GM23338 (cell line): ENCODE data around the gene PPM1L. TPM values are rescaled to one million over a fixed set of nuclear protein-coding genes. Genes with fewer than 3 reads are reported as not detected.

Experiments
- ATAC-seq: fragments of 200-7000 bp; cut with Tn5 transposase; 3 replicates; pipeline ENCODE4 v1.9.1; 2020
- DNase-seq: peaks from one replicate; pipeline ENCODE4 v3.0.0-alpha.2; 2015; ENCODE audit warnings: low spot score
- H2AFZ ChIP-seq: fragments of 200-600 bp; sonication (generic); 2 replicates; pipeline ENCODE4 v1.8.0; 2016; ENCODE audit warnings: antibody characterized with exemption, mild to moderate bottlenecking, moderate library complexity
- H3F3A ChIP-seq: fragments of 200-600 bp; sonication (generic); replicated peaks from 2 replicates; pipeline ENCODE4 v1.8.0; 2017; ENCODE audit warnings: antibody characterized with exemption, mixed run types, low read depth
- H3K27ac ChIP-seq: fragments of 200-600 bp; sonication (generic); 2 replicates; pipeline ENCODE4 v1.6.1; 2016; ENCODE audit warnings: low read depth
- H3K27me3 ChIP-seq: fragments of 200-600 bp; sonication (generic); 2 replicates; pipeline ENCODE4 v1.8.0; 2016; ENCODE audit warnings: mild to moderate bottlenecking, mixed run types, moderate library complexity; ENCODE audit not compliant: insufficient read depth
- H3K36me3 ChIP-seq: fragments of 200-600 bp; sonication (generic); 2 replicates; pipeline ENCODE4 v1.8.0; 2016; ENCODE audit warnings: mild to moderate bottlenecking; ENCODE audit not compliant: insufficient read depth
- H3K4me1 ChIP-seq: fragments of 200-600 bp; sonication (generic); 2 replicates; pipeline ENCODE4 v1.8.0; 2016; ENCODE audit warnings: mild to moderate bottlenecking, moderate library complexity; ENCODE audit not compliant: insufficient read depth
- H3K4me2 ChIP-seq: fragments of 200-600 bp; sonication (generic); 2 replicates; pipeline ENCODE4 v1.7.1; 2017; ENCODE audit warnings: mixed run types
- H3K4me3 ChIP-seq: fragments of 200-600 bp; sonication (generic); 2 replicates; pipeline ENCODE4 v1.6.1; 2016; ENCODE audit warnings: mixed run types
- H3K79me2 ChIP-seq: fragments of 200-600 bp; sonication (generic); replicated peaks from 2 replicates; pipeline ENCODE4 v1.8.0; 2017; ENCODE audit warnings: mild to moderate bottlenecking; ENCODE audit not compliant: insufficient read depth
- H3K9me2 ChIP-seq: fragments of 200-600 bp; sonication (generic); 2 replicates; pipeline ENCODE4 v1.8.0; 2017; ENCODE audit not compliant: insufficient read depth
- H4K20me1 ChIP-seq: fragments of 200-600 bp; sonication (generic); replicated peaks from 2 replicates; pipeline ENCODE4 v1.8.0; 2017; ENCODE audit warnings: mild to moderate bottlenecking; ENCODE audit not compliant: insufficient read depth
- H3K27ac Mint-ChIP-seq: 2 replicates; pipeline ENCODE4 v1.8.0; 2020; ENCODE audit warnings: inconsistent platforms, mild to moderate bottlenecking, moderate library complexity, mixed read lengths
- H3K27me3 Mint-ChIP-seq: 3 replicates; pipeline ENCODE4 v1.8.0; 2022; ENCODE audit warnings: low read depth, mild to moderate bottlenecking, moderate library complexity, mixed read lengths, inconsistent platforms; ENCODE audit not compliant: insufficient read depth, poor library complexity
- H3K36me3 Mint-ChIP-seq: 3 replicates; pipeline ENCODE4 v1.8.0; 2021; ENCODE audit warnings: low read depth, mild to moderate bottlenecking, inconsistent platforms, moderate library complexity, mixed read lengths
- H3K4me1 Mint-ChIP-seq: 3 replicates; pipeline ENCODE4 v1.8.0; 2020; ENCODE audit warnings: mild to moderate bottlenecking, inconsistent platforms, mixed read lengths
- H3K4me3 Mint-ChIP-seq: 3 replicates; pipeline ENCODE4 v1.8.0; 2021; ENCODE audit warnings: moderate library complexity, mild to moderate bottlenecking, inconsistent platforms, mixed read lengths
- H3K9me3 Mint-ChIP-seq: 3 replicates; pipeline ENCODE4 v1.8.0; 2020; ENCODE audit warnings: moderate library complexity, mild to moderate bottlenecking, inconsistent platforms, mixed read lengths
- CREB1 ChIP-seq: fragments of 250-450 bp; sonication (Bioruptor Pico); IDR thresholded peaks from 2 replicates; pipeline ENCODE4 v1.5.0; 2020; ENCODE audit warnings: low read depth, mild to moderate bottlenecking, moderate library complexity
- EZH2 ChIP-seq: fragments of 200-600 bp; sonication (generic); IDR thresholded peaks from one replicate; pipeline ENCODE4 v1.8.0; 2017; ENCODE audit warnings: antibody characterized with exemption, mild to moderate bottlenecking, low read depth; ENCODE audit not compliant: unreplicated experiment
- EZH2phosphoT487 ChIP-seq: fragments of 200-600 bp; sonication (generic); IDR thresholded peaks from one replicate; pipeline ENCODE4 v1.8.1; 2018; ENCODE audit warnings: antibody characterized with exemption; ENCODE audit not compliant: unreplicated experiment
- JUNB ChIP-seq: IDR thresholded peaks from one replicate; pipeline ENCODE4 v1.6.1; 2016; ENCODE audit warnings: antibody characterized with exemption; ENCODE audit not compliant: unreplicated experiment
- NANOG ChIP-seq: IDR thresholded peaks from 2 replicates; pipeline ENCODE4 v1.6.1; 2016; ENCODE audit warnings: antibody characterized with exemption, borderline replicate concordance
- POLR2AphosphoS5 ChIP-seq: IDR thresholded peaks from 2 replicates; pipeline ENCODE4 v1.6.1; 2016; ENCODE audit warnings: antibody characterized with exemption, low read depth
- STAT1 ChIP-seq: IDR thresholded peaks from one replicate; pipeline ENCODE4 v1.6.1; 2016; ENCODE audit warnings: antibody characterized with exemption; ENCODE audit not compliant: unreplicated experiment
- ZNF114 ChIP-seq: fragments of 250-450 bp; sonication (Bioruptor Pico); IDR thresholded peaks from 2 replicates; pipeline ENCODE4 v1.5.0; 2020; ENCODE audit warnings: mild to moderate bottlenecking, moderate library complexity
- ZNF331 ChIP-seq: fragments of 250-450 bp; sonication (Bioruptor Pico); IDR thresholded peaks from 2 replicates; pipeline ENCODE4 v1.5.0; 2020; ENCODE audit warnings: low read depth, mild to moderate bottlenecking, moderate library complexity
- polyA plus RNA-seq: library from polyadenylated mRNA; unstranded; fragments of >200 nt; fragmentation: Nextera tagmentation; extraction: Ambion mirVana; gene quantifications from 2 replicates; pipeline ENCODE4 v1.2.1, GENCODE V29; 2016
- total RNA-seq: library from RNA; depleted of rRNA; stranded (reverse); fragments of >200 nt; shearing (Covaris generic); gene quantifications from 2 replicates; pipeline ENCODE4 v1.2.3, GENCODE V29; 2014
- TF ChIP-seq, protein P1 (sequence below): IDR thresholded peaks from 2 replicates; pipeline ENCODE4 v1.6.1; 2016; ENCODE audit warnings: antibody characterized with exemption
- TF ChIP-seq, protein P2 (sequence below), 2 experiments: fragments of 200-600 bp in 1 of 2; sonication (generic) in 1 of 2; conservative IDR thresholded peaks; 2 replicates each; pipeline versions ENCODE4 v1.5.1 to v1.6.1; 2016 to 2017; ENCODE audit warnings: antibody characterized with exemption in 2 of 2, low read depth in 2 of 2, mild to moderate bottlenecking in 2 of 2, moderate library complexity in 1 of 2
- TF ChIP-seq, protein P3 (sequence below): IDR thresholded peaks from one replicate; pipeline ENCODE4 v1.6.1; 2018; ENCODE audit warnings: antibody characterized with exemption; ENCODE audit not compliant: unreplicated experiment
- TF ChIP-seq, protein P4 (sequence below): fragments of 250-450 bp; sonication (Bioruptor Pico); IDR thresholded peaks from 2 replicates; pipeline ENCODE4 v1.5.0; 2020; ENCODE audit warnings: mild to moderate bottlenecking, moderate library complexity

The PPM1L gene
- total and polyA plus RNA-seq, 2 experiments from 2014 or later = 3.9 to 26.4 TPM

DNA sequence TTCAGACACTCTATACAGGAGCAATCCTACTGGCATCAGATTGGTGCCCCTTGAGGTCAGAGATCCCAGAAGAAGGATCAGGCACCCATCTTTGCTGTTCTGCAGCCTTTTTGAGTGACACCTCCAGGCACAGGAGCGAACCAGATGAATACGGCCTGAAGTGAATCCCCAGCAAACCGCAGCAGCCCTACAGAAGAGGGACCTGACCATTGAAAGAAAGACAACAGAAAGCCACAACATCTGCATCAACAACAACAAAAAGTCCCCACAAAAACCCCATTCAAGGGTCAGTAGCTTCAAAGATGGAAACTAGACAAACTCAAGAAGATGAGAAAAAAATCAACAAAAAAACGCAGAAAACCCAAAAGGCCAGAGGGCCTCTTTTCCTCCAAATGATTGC is 130.4 kb downstream of the PPM1L start:
- H3K27ac ChIP-seq = no peak overlapping the region
- DNase-seq = no peak
- H3K79me2 ChIP-seq = no peaks in the 10 kb centered on the region
- no peaks in the 10 kb centered on the region for H4K20me1 ChIP-seq
- no peak overlapping the region for H3K4me3 ChIP-seq
- peaks cover 24% of the 10 kb centered on the region for H3K4me1 Mint-ChIP-seq
- no peak overlapping the region for H2AFZ ChIP-seq
- ATAC-seq = no peak
- TF ChIP-seq, protein P1, sequence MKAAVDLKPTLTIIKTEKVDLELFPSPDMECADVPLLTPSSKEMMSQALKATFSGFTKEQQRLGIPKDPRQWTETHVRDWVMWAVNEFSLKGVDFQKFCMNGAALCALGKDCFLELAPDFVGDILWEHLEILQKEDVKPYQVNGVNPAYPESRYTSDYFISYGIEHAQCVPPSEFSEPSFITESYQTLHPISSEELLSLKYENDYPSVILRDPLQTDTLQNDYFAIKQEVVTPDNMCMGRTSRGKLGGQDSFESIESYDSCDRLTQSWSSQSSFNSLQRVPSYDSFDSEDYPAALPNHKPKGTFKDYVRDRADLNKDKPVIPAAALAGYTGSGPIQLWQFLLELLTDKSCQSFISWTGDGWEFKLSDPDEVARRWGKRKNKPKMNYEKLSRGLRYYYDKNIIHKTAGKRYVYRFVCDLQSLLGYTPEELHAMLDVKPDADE = no peak
- TF ChIP-seq STAT1 (no peak), ZNF331 (CRISPR knock-in tag) (no peak), POLR2AphosphoS5 (no peak), CREB1 (no peak), EZH2phosphoT487 (no peak), JUNB (no peak), NANOG (no peak), ZNF114 (CRISPR knock-in tag) (no peak), EZH2 (no peak)
- TF ChIP-seq, protein P2, sequence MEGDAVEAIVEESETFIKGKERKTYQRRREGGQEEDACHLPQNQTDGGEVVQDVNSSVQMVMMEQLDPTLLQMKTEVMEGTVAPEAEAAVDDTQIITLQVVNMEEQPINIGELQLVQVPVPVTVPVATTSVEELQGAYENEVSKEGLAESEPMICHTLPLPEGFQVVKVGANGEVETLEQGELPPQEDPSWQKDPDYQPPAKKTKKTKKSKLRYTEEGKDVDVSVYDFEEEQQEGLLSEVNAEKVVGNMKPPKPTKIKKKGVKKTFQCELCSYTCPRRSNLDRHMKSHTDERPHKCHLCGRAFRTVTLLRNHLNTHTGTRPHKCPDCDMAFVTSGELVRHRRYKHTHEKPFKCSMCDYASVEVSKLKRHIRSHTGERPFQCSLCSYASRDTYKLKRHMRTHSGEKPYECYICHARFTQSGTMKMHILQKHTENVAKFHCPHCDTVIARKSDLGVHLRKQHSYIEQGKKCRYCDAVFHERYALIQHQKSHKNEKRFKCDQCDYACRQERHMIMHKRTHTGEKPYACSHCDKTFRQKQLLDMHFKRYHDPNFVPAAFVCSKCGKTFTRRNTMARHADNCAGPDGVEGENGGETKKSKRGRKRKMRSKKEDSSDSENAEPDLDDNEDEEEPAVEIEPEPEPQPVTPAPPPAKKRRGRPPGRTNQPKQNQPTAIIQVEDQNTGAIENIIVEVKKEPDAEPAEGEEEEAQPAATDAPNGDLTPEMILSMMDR (conservative IDR thresholded peaks at IDR 0.05; ENCODE audit: low read depth in 2 of 2) = no peak
- TF ChIP-seq, protein P3, sequence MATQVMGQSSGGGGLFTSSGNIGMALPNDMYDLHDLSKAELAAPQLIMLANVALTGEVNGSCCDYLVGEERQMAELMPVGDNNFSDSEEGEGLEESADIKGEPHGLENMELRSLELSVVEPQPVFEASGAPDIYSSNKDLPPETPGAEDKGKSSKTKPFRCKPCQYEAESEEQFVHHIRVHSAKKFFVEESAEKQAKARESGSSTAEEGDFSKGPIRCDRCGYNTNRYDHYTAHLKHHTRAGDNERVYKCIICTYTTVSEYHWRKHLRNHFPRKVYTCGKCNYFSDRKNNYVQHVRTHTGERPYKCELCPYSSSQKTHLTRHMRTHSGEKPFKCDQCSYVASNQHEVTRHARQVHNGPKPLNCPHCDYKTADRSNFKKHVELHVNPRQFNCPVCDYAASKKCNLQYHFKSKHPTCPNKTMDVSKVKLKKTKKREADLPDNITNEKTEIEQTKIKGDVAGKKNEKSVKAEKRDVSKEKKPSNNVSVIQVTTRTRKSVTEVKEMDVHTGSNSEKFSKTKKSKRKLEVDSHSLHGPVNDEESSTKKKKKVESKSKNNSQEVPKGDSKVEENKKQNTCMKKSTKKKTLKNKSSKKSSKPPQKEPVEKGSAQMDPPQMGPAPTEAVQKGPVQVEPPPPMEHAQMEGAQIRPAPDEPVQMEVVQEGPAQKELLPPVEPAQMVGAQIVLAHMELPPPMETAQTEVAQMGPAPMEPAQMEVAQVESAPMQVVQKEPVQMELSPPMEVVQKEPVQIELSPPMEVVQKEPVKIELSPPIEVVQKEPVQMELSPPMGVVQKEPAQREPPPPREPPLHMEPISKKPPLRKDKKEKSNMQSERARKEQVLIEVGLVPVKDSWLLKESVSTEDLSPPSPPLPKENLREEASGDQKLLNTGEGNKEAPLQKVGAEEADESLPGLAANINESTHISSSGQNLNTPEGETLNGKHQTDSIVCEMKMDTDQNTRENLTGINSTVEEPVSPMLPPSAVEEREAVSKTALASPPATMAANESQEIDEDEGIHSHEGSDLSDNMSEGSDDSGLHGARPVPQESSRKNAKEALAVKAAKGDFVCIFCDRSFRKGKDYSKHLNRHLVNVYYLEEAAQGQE = no peak
- TF ChIP-seq, protein P4, sequence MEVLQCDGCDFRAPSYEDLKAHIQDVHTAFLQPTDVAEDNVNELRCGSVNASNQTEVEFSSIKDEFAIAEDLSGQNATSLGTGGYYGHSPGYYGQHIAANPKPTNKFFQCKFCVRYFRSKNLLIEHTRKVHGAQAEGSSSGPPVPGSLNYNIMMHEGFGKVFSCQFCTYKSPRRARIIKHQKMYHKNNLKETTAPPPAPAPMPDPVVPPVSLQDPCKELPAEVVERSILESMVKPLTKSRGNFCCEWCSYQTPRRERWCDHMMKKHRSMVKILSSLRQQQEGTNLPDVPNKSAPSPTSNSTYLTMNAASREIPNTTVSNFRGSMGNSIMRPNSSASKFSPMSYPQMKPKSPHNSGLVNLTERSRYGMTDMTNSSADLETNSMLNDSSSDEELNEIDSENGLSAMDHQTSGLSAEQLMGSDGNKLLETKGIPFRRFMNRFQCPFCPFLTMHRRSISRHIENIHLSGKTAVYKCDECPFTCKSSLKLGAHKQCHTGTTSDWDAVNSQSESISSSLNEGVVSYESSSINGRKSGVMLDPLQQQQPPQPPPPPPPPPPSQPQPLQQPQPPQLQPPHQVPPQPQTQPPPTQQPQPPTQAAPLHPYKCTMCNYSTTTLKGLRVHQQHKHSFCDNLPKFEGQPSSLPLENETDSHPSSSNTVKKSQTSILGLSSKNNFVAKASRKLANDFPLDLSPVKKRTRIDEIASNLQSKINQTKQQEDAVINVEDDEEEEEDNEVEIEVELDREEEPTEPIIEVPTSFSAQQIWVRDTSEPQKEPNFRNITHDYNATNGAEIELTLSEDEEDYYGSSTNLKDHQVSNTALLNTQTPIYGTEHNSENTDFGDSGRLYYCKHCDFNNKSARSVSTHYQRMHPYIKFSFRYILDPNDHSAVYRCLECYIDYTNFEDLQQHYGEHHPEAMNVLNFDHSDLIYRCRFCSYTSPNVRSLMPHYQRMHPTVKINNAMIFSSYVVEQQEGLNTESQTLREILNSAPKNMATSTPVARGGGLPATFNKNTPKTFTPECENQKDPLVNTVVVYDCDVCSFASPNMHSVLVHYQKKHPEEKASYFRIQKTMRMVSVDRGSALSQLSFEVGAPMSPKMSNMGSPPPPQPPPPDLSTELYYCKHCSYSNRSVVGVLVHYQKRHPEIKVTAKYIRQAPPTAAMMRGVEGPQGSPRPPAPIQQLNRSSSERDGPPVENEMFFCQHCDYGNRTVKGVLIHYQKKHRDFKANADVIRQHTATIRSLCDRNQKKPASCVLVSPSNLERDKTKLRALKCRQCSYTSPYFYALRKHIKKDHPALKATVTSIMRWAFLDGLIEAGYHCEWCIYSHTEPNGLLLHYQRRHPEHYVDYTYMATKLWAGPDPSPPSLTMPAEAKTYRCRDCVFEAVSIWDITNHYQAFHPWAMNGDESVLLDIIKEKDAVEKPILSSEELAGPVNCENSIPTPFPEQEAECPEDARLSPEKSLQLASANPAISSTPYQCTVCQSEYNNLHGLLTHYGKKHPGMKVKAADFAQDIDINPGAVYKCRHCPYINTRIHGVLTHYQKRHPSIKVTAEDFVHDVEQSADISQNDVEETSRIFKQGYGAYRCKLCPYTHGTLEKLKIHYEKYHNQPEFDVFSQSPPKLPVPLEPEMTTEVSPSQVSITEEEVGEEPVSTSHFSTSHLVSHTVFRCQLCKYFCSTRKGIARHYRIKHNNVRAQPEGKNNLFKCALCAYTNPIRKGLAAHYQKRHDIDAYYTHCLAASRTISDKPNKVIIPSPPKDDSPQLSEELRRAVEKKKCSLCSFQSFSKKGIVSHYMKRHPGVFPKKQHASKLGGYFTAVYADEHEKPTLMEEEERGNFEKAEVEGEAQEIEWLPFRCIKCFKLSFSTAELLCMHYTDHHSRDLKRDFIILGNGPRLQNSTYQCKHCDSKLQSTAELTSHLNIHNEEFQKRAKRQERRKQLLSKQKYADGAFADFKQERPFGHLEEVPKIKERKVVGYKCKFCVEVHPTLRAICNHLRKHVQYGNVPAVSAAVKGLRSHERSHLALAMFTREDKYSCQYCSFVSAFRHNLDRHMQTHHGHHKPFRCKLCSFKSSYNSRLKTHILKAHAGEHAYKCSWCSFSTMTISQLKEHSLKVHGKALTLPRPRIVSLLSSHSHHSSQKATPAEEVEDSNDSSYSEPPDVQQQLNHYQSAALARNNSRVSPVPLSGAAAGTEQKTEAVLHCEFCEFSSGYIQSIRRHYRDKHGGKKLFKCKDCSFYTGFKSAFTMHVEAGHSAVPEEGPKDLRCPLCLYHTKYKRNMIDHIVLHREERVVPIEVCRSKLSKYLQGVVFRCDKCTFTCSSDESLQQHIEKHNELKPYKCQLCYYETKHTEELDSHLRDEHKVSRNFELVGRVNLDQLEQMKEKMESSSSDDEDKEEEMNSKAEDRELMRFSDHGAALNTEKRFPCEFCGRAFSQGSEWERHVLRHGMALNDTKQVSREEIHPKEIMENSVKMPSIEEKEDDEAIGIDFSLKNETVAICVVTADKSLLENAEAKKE (CRISPR knock-in tag) = no peak
- peaks cover 14% of the 10 kb centered on the region; the same call in 1 of the 2 replicates for H3K9me2 ChIP-seq
- H3K27ac Mint-ChIP-seq = peak overlapping the region; percentile 60; the same call in 1 of the 2 replicates
- no peaks in the 10 kb centered on the region for H3F3A ChIP-seq
- peaks cover 28% of the 10 kb centered on the region for H3K9me3 Mint-ChIP-seq
- peaks cover 47% of the 10 kb centered on the region for H3K36me3 Mint-ChIP-seq
- peaks cover 6% of the 10 kb centered on the region for H3K27me3 Mint-ChIP-seq
- no peaks in the 10 kb centered on the region for H3K4me1 ChIP-seq
- no peak overlapping the region for H3K4me3 Mint-ChIP-seq
- no peaks in the 10 kb centered on the region for H3K36me3 ChIP-seq
- no peaks in the 10 kb centered on the region for H3K27me3 ChIP-seq
- H3K4me2 ChIP-seq = peak overlapping the region; percentile 71; the same call in 1 of the 2 replicates
